Middle frontal gyrus (tissue), 1 donor: ENCODE results near the gene RNF212.

ENCODE experiments used
- DNase-seq: peaks from one replicate; pipeline ENCODE4 v3.0.0-alpha.2; 2015; ENCODE audit warnings: low spot score; ENCODE audit errors: extremely low spot score

The RNF212 gene

DNA sequence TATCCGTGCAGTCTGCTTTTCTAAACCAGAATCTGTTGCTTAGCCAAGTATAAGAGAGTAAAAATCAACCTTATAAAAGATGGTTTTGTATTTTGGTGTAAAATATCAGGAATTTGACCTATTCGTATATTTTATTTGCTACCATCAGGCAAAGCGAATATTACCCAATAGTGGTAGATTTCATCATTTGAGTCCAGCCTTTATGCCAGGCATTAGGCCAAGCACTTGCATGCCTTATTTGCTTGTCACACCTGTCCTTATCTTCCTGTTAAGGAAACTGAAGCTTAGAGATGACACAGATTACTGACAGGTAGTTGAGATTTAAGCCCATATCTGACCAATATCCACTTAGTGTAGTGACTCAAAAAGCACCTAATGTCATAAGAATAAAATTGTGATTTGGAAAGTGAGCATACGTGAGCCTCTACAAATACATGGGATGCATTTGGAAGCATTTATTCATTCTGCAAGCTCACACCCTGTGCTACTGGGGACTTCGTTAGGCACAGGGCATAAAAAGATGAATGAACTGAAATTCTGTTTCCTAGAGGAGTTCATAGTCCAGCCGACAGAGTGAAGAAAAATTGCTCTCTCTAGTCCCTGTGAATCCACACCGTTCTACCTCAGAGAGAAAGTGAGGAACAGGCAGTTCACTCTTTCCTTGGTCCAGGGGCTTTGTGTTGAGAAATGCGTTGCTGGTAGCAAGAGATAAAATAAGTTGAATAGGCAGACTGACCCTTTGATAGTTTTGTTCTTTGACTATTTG lies 2.3 kb upstream of the RNF212 start:
- no peak for DNase-seq

- DNase-seq: no peak
These were observed 562 bp downstream of the RNF212 start for GRCh38 chr4:1112821-1113182.

- DNase-seq: no peak
These were observed 1.1 kb downstream of the RNF212 start for GRCh38 chr4:1112174-1112820.

GRCh38 chr4:1111259-1111809 lies 2.0 kb downstream of the RNF212 start:
- no peak for DNase-seq

- DNase-seq: no peak
These were observed 3.4 kb downstream of the RNF212 start for GRCh38 chr4:1109898-1110506.

GRCh38 chr4:1109333-1109732 lies 4.0 kb downstream of the RNF212 start:
- DNase-seq: no peak

DNA sequence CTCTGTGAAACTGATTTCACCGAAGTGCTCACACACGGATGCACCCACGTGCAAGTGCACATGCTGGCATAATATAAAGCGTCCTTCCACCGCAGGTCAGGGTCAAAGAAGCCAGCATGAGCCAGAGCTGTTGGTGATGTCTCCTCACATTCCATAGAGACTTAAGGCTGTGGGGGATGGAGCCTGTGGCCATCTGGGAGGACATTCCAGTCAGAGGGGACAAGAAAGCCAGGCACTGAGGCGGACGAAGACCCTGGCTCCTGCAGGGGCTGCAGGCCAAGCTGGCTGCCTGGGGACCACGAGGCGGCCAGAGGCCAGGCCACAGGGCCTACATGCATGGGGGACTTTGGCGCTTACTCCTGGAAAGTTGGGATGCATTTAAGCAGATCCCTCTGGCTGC lies 7.7 kb downstream of the RNF212 start:
- DNase-seq: no peak

DNA sequence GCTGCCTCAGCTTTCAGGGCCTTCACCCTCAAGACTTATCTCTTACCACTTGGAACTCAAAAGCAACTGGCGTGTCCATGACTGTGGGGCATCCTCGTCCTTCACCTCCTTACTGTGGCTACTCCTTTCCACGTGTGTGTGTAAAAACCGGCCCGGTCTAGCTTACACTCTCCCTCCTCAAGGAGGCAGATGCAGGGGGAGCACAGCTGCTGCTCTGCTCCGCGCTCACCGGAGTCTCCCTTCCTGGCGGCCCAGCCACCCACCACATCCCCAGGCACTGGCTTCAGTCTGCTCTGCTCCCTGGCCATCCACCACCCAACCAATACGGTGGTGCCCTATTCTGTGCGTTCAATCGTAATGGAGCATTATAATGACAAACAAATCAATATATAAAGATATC lies 8.3 kb downstream of the RNF212 start:
- DNase-seq: no peak

GRCh38 chr4:1104647-1105046 lies 8.7 kb downstream of the RNF212 start:
- no peak for DNase-seq

DNA sequence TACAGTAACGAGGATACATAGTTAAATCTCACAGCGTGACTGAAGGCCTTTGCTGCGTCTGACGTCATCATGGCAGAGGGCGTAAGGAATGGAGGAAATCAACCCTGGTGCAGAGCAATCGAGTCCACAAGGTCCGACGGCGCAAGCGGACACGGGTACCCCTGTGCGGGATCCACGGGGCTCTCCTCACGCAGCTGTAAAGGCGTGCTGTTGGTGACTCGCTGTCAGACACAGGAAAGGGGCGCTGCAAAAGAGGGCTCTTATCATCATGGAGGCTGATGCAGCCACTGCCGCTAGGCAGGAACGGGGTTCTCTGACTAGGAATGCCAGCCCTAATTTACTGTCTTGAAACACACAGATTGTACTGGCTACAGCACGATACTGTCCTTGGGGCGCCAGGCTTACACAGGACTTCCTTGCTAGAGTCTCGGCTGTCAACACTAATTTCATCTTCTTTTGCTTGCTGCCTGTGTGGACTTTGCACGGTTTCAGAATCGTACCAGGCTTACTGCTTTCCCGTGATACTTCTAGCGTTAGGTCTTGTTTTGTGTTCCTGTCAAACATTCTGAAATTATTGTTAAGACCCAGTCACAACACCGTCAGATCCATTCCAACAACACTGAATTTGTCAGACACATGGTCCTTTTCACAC lies 13.6 kb downstream of the RNF212 start:
- DNase-seq: no peak

DNA sequence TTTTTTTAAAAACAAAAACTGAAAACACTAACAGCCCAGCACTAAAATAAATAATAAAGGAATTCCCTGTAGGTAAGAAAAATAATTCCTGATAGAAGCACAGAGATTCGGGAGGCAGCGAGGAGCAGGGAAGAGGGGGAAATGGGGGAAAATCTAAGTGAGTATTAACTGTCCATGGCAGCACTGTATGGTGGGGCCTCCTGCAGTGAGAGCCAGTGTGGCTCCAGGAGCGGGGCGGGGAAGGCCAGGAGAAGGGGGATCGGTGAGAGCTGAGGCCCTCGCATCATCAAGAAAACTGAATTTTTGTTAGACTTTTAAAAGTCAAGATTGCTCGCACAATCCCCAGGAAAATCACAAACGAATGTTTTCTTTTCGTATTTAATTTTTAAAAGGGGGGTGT lies 14.1 kb downstream of the RNF212 start:
- no peak for DNase-seq

- DNase-seq: no peak
These were observed 14.9 kb downstream of the RNF212 start for GRCh38 chr4:1098311-1098925.

GRCh38 chr4:1097553-1097952 lies 15.8 kb downstream of the RNF212 start:
- DNase-seq: no peak

GRCh38 chr4:1096841-1097240 lies 16.5 kb downstream of the RNF212 start:
- no peak for DNase-seq

DNA sequence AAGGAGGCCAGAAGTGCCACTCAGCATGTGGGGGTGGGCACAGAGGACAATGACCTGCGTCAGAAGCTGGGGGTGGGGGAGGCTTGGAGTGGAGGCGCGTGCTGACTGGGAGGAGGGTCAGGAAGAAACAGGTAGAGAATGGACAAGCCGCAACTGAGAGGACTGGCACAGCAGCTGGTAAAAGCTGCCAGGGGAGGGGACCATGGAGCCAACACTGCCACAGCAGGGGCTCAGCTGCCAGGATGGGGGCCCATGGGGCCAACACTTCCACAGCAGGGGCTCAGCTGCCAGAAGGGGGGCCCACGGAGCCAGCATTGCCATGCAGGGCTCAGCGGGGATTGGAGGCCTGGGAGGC lies 19.1 kb downstream of the RNF212 start:
- DNase-seq: no peak

- no peak for DNase-seq
These were observed 19.7 kb downstream of the RNF212 start for GRCh38 chr4:1093391-1094335.

- DNase-seq: no peak
These were observed 20.4 kb downstream of the RNF212 start for GRCh38 chr4:1092983-1093361.

DNA sequence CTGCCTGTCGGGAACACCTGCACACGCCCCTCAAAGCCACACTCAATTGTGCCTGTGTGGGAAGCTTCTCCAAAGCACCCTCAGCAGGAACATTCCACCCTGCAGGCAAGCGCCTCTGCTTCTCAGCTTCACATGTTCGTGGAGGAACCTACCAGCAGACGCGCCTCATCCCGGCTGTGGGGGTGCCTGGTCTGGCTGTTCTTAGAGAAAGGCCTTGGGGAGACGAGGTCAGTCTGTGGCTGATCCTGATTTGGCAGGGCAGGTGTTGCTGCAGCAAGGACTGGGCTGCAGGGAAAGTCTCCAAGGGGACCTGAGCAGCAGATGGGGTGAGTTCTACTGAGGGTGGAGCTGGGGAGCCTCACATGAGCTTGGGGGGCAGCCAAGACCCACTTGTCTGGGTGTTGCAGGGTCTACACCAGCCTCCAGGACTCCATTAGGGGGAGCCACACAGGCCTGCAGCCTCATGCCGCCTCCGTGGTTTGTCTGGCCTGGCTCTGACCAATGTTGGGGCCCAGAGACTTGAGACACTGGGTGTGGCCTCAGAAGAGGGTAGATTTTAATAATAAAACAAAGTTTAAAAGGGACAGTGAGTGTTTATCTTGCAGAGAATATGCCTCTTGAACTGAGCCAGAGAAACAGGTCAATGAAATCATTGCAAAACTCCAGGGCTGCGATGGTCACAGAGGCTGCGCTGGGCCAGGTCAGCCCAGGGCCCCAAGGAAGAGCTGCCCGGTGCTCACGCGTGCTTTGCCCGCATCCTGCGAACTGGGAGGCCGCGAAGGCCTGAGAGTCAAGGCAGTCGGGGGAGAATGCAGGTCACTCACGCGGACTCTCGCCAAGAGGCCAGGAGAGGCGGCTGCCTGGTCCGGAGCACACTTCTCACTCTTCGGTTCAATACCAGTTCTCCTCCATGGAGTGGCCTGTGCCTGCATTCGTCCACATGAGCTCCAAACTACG lies 21.1 kb downstream of the RNF212 start:
- DNase-seq: no peak

GRCh38 chr4:1091561-1091995 lies 21.8 kb downstream of the RNF212 start:
- no peak for DNase-seq
